K562 (cell line): Measurements from ENCODE around the gene IRS1. TPM values are rescaled to one million over a fixed set of nuclear protein-coding genes. Genes with fewer than 3 reads are reported as not detected.

Source experiments
- BHLHE40 ChIP-seq: IDR thresholded peaks from 2 replicates; pipeline ENCODE4 v1.6.1; 2011; ENCODE audit warnings: low read length, improper control_type of control experiment
- FIP1L1 ChIP-seq: fragments of 200-400 bp; formaldehyde crosslinking; IDR thresholded peaks from 2 replicates; pipeline ENCODE4 v1.6.1; 2018; ENCODE audit warnings: mild to moderate bottlenecking, low read depth, low read length; ENCODE audit not compliant: poor library complexity, severe bottlenecking
- GTF2A2 ChIP-seq: IDR thresholded peaks from 2 replicates; pipeline ENCODE4 v1.6.1; 2016; ENCODE audit warnings: mild to moderate bottlenecking, missing genetic modification characterization, missing compliant biosample characterization
- HDAC3 ChIP-seq: fragments of 450-650 bp; IDR thresholded peaks from 2 replicates; pipeline ENCODE4 v1.6.1; 2018; ENCODE audit warnings: borderline replicate concordance, mild to moderate bottlenecking, moderate library complexity; ENCODE audit not compliant: partially characterized antibody
- HNRNPL ChIP-seq: fragments of 200-400 bp; formaldehyde crosslinking; IDR thresholded peaks from 2 replicates; pipeline ENCODE4 v1.6.1; 2017; ENCODE audit warnings: low read depth, mild to moderate bottlenecking, low read length
- MTF1 ChIP-seq: fragments of 250-450 bp; sonication (Bioruptor Pico); IDR thresholded peaks from 2 replicates; pipeline ENCODE4 v1.9.0; 2021; ENCODE audit warnings: moderate library complexity, mild to moderate bottlenecking, inconsistent platforms, borderline replicate concordance
- RBM34 ChIP-seq: fragments of 200-400 bp; formaldehyde crosslinking; IDR thresholded peaks from 2 replicates; pipeline ENCODE4 v1.6.1; 2018; ENCODE audit warnings: low read length, borderline replicate concordance; ENCODE audit not compliant: insufficient read depth
- RBM39 ChIP-seq: fragments of 200-400 bp; formaldehyde crosslinking; optimal IDR thresholded peaks from 2 replicates; pipeline ENCODE3; 2018; ENCODE audit warnings: low read depth, low read length
- RUNX1 ChIP-seq: sonication (generic); IDR thresholded peaks from 2 replicates; pipeline ENCODE4 v1.6.1; 2016; ENCODE audit warnings: antibody characterized with exemption, low read depth
- SAFB2 ChIP-seq: fragments of 200-400 bp; formaldehyde crosslinking; IDR thresholded peaks from 2 replicates; pipeline ENCODE4 v1.6.1; 2018; ENCODE audit warnings: borderline replicate concordance, low read length, low read depth, moderate library complexity; ENCODE audit not compliant: severe bottlenecking
- SMAD3 ChIP-seq: fragments of 450-650 bp; formaldehyde crosslinking; conservative IDR thresholded peaks from 2 replicates; pipeline ENCODE4 v1.4.0; 2020; ENCODE audit warnings: mild to moderate bottlenecking
- SNRNP70 ChIP-seq: fragments of 200-400 bp; formaldehyde crosslinking; optimal IDR thresholded peaks from 2 replicates; pipeline ENCODE3; 2017; ENCODE audit warnings: low read depth, low read length
- STAG1 ChIP-seq: sonication (generic); formaldehyde crosslinking; IDR thresholded peaks from 2 replicates; pipeline ENCODE4 v1.5.0; 2020; ENCODE audit warnings: missing genetic modification reagents, borderline replicate concordance
- TAF15 ChIP-seq: fragments of 200-400 bp; formaldehyde crosslinking; IDR thresholded peaks from 2 replicates; pipeline ENCODE4 v1.6.1; 2017; ENCODE audit warnings: mild to moderate bottlenecking, low read depth, low read length, moderate library complexity
- XRCC5 ChIP-seq: fragments of 200-400 bp; formaldehyde crosslinking; IDR thresholded peaks from 2 replicates; pipeline ENCODE4 v1.6.1; 2017; ENCODE audit warnings: low read depth, mild to moderate bottlenecking, low read length
- polyA plus RNA-seq, 8 experiments: library from polyadenylated mRNA; depleted of rRNA in 4 of 8; stranded (reverse) in 5 of 8; unstranded in 3 of 8; fragments of >200 nt; fragmentation: Nextera tagmentation in 2 of 8; fragmentation: Illumina TruSeq in 1 of 8; extraction: Ambion mirVana in 2 of 8; extraction: Trizol in 1 of 8; gene quantifications; 2 replicates each; pipeline versions ENCODE4 v1.2.1 to v1.2.3, GENCODE V29; 2011 to 2014; ENCODE audit warnings: inconsistent platforms in 1 of 8, missing spikeins in 1 of 8
- total RNA-seq, 7 experiments: library from RNA; depleted of rRNA in 6 of 7; stranded (reverse); fragments of >200 nt in 6 of 7; fragmentation: Illumina TruSeq in 2 of 7; extraction: Trizol in 2 of 7; gene quantifications; 2 replicates each; pipeline versions ENCODE4 v1.2.1 to v1.2.3, GENCODE V29; 2011 to 2021; ENCODE audit warnings: low replicate concordance in 1 of 7
- TF ChIP-seq, protein P1 (sequence below): fragments of 450-650 bp; IDR thresholded peaks from 2 replicates; pipeline ENCODE4 v1.6.1; 2017; ENCODE audit warnings: mild to moderate bottlenecking, moderate library complexity
- TF ChIP-seq, protein P2 (sequence below): fragments of 450-650 bp; IDR thresholded peaks from 2 replicates; pipeline ENCODE4 v1.6.1; 2016; ENCODE audit warnings: borderline replicate concordance

Gene IRS1
- total and polyA plus RNA-seq, 9 of the 15 experiments (the other 6 are each of a cell fraction or from before 2014, with no cell fraction given) = under 0.01 to 0.31 (median 0.08) TPM; not detected in 1

DNA sequence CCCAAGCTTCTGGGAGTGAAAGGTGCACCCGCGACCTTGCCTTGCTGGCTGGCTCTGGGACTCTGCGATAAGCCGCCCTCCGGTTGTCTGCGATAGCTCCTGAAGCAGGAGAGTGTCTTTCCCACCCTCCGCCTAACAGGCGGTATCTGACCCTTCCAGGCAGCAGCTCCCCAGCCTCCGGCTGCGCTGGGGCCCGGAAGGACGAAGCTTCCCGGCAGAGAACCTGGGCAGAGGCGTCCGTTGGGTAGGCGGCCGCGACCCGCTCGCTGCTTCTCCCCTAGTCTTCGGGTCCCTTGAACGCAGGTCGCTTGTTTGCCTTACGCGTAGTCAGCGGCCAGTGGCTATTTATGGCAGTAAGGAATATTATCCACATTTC lies 35.8 kb upstream of the IRS1 start (continued):
- TF ChIP-seq, protein P1, sequence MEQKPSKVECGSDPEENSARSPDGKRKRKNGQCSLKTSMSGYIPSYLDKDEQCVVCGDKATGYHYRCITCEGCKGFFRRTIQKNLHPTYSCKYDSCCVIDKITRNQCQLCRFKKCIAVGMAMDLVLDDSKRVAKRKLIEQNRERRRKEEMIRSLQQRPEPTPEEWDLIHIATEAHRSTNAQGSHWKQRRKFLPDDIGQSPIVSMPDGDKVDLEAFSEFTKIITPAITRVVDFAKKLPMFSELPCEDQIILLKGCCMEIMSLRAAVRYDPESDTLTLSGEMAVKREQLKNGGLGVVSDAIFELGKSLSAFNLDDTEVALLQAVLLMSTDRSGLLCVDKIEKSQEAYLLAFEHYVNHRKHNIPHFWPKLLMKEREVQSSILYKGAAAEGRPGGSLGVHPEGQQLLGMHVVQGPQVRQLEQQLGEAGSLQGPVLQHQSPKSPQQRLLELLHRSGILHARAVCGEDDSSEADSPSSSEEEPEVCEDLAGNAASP = no peak
- TF ChIP-seq SAFB2 (no peak), FIP1L1 (no peak), RBM34 (no peak), STAG1 (CRISPR knock-in tag) (no peak), BHLHE40 (no peak), SNRNP70 (no peak), GTF2A2 (tag) (no peak), RBM39 (no peak), XRCC5 (no peak), RUNX1 (no peak), TAF15 (no peak), HDAC3 (peak; percentile 75), MTF1 (CRISPR knock-in tag) (no peak), SMAD3 (CRISPR knock-in tag) (no peak), HNRNPL (no peak)
- TF ChIP-seq, protein P2, sequence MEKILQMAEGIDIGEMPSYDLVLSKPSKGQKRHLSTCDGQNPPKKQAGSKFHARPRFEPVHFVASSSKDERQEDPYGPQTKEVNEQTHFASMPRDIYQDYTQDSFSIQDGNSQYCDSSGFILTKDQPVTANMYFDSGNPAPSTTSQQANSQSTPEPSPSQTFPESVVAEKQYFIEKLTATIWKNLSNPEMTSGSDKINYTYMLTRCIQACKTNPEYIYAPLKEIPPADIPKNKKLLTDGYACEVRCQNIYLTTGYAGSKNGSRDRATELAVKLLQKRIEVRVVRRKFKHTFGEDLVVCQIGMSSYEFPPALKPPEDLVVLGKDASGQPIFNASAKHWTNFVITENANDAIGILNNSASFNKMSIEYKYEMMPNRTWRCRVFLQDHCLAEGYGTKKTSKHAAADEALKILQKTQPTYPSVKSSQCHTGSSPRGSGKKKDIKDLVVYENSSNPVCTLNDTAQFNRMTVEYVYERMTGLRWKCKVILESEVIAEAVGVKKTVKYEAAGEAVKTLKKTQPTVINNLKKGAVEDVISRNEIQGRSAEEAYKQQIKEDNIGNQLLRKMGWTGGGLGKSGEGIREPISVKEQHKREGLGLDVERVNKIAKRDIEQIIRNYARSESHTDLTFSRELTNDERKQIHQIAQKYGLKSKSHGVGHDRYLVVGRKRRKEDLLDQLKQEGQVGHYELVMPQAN = no peak
